Neural crest cell (in vitro differentiated cells): Measurements from ENCODE around the gene MRAS. TPM values are rescaled to one million over a fixed set of nuclear protein-coding genes. Genes with fewer than 3 reads are reported as not detected.

Source experiments
- DNase-seq: peaks from one replicate; pipeline ENCODE4 v3.0.0; 2021; ENCODE audit warnings: low read depth, mixed read lengths, low spot score
- H3K27ac Mint-ChIP-seq: one replicate; pipeline ENCODE4 v1.8.0; 2021; ENCODE audit warnings: mild to moderate bottlenecking, mixed read lengths; ENCODE audit not compliant: unreplicated experiment
- H3K27me3 Mint-ChIP-seq: 2 replicates; pipeline ENCODE4 v1.8.0; 2021; ENCODE audit warnings: low read depth, mild to moderate bottlenecking, mixed read lengths
- H3K36me3 Mint-ChIP-seq: 2 replicates; pipeline ENCODE4 v1.8.0; 2021; ENCODE audit warnings: low read depth, mild to moderate bottlenecking, mixed read lengths
- H3K4me1 Mint-ChIP-seq: 2 replicates; pipeline ENCODE4 v1.8.0; 2021; ENCODE audit warnings: mixed read lengths
- H3K4me3 Mint-ChIP-seq: one replicate; pipeline ENCODE4 v1.8.0; 2021; ENCODE audit warnings: mild to moderate bottlenecking, mixed read lengths
- H3K9me3 Mint-ChIP-seq: 2 replicates; pipeline ENCODE4 v1.8.0; 2021; ENCODE audit warnings: mixed read lengths
- CTCF ChIP-seq: fragments of 200-600 bp; sonication (generic); conservative IDR thresholded peaks from 2 replicates; pipeline ENCODE4 v1.5.0; 2021; ENCODE audit warnings: antibody characterized with exemption, mild to moderate bottlenecking
- total RNA-seq: library from RNA; stranded (reverse); gene quantifications from 2 replicates; pipeline ENCODE4 v1.2.1, GENCODE V29; 2021

The MRAS gene
- total RNA-seq, 1 donor from 2014 or later, result 27.0 TPM

DNA sequence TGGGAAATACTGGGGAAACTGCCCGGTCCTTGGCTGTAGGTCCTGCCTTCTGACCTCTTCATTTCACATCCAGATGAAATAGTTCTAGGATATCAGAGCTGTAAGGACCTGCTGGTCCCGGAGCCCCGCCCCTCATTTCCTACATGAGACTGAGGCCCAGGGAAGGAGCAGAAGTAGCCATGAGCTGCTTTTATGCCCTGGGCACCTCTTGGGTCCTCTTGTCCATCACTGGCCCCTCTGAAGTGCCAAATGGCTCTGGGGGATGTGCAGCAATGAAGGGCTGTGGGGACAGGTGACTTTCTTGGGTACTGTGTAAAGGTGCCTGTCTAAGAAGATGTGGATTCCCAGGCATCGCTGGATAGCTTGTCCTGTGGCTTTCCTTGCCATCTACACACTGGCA lies 45.8 kb downstream of the MRAS start:
- no peaks in the 10 kb centered on the region for H3K9me3 Mint-ChIP-seq
- H3K4me3 Mint-ChIP-seq, result no peak overlapping the region
- H3K27me3 Mint-ChIP-seq, result no peaks in the 10 kb centered on the region
- no peak for TF ChIP-seq CTCF
- no peaks in the 10 kb centered on the region for H3K4me1 Mint-ChIP-seq
- H3K27ac Mint-ChIP-seq, result no peak overlapping the region
- no peak for DNase-seq
- H3K36me3 Mint-ChIP-seq, result no peaks in the 10 kb centered on the region

- Mint-ChIP-seq H3K27ac (peak overlapping the region; percentile 87), H3K4me3 (no peak overlapping the region), H3K4me1 (no peaks in the 10 kb centered on the region), H3K27me3 (no peaks in the 10 kb centered on the region), H3K36me3 (no peaks in the 10 kb centered on the region), H3K9me3 (no peaks in the 10 kb centered on the region)
- no peak for TF ChIP-seq CTCF
- no peak for DNase-seq
Observed at GRCh38 chr3:138394686-138395085, 46.3 kb downstream of the MRAS start.

GRCh38 chr3:138395865-138396751 lies 47.7 kb downstream of the MRAS start:
- Mint-ChIP-seq H3K4me3 (no peak overlapping the region), H3K27ac (no peak overlapping the region), H3K4me1 (no peaks in the 10 kb centered on the region), H3K9me3 (no peaks in the 10 kb centered on the region), H3K36me3 (peaks cover 3% of the 10 kb centered on the region), H3K27me3 (no peaks in the 10 kb centered on the region)
- TF ChIP-seq CTCF, result no peak
- DNase-seq, result no peak

DNA sequence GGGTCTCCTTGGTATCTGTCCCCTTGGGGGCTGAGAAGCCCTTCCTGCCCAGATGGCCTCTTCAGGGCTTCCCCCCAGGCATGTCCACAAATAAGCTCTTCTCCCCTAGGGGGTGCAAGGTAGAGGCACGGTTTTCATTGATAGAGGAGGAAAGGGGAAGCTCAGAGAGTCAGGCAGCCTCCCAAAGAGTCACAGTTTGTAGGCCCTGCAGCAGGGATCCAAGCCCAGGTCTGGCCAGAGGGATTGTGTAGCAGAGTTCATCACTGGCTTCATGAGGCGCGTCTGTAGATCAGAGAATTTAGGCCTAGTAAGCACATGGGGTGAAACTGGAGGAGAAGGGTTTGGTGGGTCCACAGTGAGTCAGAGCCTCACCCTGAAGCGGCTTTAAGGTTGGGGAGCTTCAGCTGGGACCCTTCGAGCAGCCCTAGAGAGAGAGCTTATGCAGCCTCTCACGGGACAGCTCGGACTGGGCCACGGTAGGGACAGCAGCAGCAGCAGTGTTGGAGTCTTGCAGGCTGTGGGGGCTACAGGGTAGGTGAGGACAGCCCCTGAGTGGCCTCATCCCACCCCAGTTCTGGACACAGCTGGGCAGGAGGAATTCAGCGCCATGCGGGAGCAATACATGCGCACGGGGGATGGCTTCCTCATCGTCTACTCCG lies 48.5 kb downstream of the MRAS start:
- no peaks in the 10 kb centered on the region for H3K27me3 Mint-ChIP-seq
- H3K36me3 Mint-ChIP-seq, result peaks cover 6% of the 10 kb centered on the region
- H3K4me1 Mint-ChIP-seq, result no peaks in the 10 kb centered on the region
- no peaks in the 10 kb centered on the region for H3K9me3 Mint-ChIP-seq
- no peak for TF ChIP-seq CTCF
- DNase-seq, result no peak
- H3K4me3 Mint-ChIP-seq, result no peak overlapping the region
- no peak overlapping the region for H3K27ac Mint-ChIP-seq

GRCh38 chr3:138397983-138398382 lies 49.6 kb downstream of the MRAS start:
- no peaks in the 10 kb centered on the region for H3K27me3 Mint-ChIP-seq
- H3K4me1 Mint-ChIP-seq, result no peaks in the 10 kb centered on the region
- no peak for DNase-seq
- H3K36me3 Mint-ChIP-seq, result peaks cover 6% of the 10 kb centered on the region
- no peaks in the 10 kb centered on the region for H3K9me3 Mint-ChIP-seq
- no peak for TF ChIP-seq CTCF
- no peak overlapping the region for H3K27ac Mint-ChIP-seq
- H3K4me3 Mint-ChIP-seq, result no peak overlapping the region
